ENCODE data around the gene MZB1. TPM values are rescaled to one million over a fixed set of nuclear protein-coding genes. Genes with fewer than 3 reads are reported as not detected.
"Not testable (repeated sequence)": the region's sequence is repeated elsewhere in the genome, so short reads cannot be mapped to it uniquely, and the experiment has no call there.

MZB1 gene
- polyA plus RNA-seq, 2 of the 4 experiments (the other 2 are of a cell fraction): 0.09 TPM; not detected in 1

- TF ChIP-seq NPAS2 (CRISPR knock-in tag; IDR thresholded peaks at IDR 0.05; ENCODE audit: borderline replicate concordance): no peak
- TF ChIP-seq, protein P1, sequence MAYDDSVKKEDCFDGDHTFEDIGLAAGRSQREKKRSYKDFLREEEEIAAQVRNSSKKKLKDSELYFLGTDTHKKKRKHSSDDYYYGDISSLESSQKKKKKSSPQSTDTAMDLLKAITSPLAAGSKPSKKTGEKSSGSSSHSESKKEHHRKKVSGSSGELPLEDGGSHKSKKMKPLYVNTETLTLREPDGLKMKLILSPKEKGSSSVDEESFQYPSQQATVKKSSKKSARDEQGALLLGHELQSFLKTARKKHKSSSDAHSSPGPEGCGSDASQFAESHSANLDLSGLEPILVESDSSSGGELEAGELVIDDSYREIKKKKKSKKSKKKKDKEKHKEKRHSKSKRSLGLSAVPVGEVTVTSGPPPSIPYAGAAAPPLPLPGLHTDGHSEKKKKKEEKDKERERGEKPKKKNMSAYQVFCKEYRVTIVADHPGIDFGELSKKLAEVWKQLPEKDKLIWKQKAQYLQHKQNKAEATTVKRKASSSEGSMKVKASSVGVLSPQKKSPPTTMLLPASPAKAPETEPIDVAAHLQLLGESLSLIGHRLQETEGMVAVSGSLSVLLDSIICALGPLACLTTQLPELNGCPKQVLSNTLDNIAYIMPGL (CRISPR knock-in tag; IDR thresholded peaks at IDR 0.05; ENCODE audit: borderline replicate concordance): no peak
- no peak for TF ChIP-seq NFE2L2 (conservative IDR thresholded peaks at IDR 0.05; ENCODE audit: low read length)
- TF ChIP-seq ZSCAN20 (CRISPR knock-in tag; IDR thresholded peaks at IDR 0.05): no peak
- TF ChIP-seq SMC3 (IDR thresholded peaks at IDR 0.05): no peak
Observed at GRCh38 chr5:139360384-139360783, 29.3 kb downstream of the MZB1 start (continued).

- TF ChIP-seq, protein P2, sequence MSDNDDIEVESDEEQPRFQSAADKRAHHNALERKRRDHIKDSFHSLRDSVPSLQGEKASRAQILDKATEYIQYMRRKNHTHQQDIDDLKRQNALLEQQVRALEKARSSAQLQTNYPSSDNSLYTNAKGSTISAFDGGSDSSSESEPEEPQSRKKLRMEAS (IDR thresholded peaks at IDR 0.05): no peak
- TF ChIP-seq RFX5 (IDR thresholded peaks at IDR 0.05): no peak
- no peak for TF ChIP-seq JUN (IDR thresholded peaks at IDR 0.05)
- TF ChIP-seq FOSL2 (IDR thresholded peaks at IDR 0.05): no peak
- TF ChIP-seq FOSL2 (CRISPR knock-in tag; IDR thresholded peaks at IDR 0.05): no peak
- TF ChIP-seq, protein P3, sequence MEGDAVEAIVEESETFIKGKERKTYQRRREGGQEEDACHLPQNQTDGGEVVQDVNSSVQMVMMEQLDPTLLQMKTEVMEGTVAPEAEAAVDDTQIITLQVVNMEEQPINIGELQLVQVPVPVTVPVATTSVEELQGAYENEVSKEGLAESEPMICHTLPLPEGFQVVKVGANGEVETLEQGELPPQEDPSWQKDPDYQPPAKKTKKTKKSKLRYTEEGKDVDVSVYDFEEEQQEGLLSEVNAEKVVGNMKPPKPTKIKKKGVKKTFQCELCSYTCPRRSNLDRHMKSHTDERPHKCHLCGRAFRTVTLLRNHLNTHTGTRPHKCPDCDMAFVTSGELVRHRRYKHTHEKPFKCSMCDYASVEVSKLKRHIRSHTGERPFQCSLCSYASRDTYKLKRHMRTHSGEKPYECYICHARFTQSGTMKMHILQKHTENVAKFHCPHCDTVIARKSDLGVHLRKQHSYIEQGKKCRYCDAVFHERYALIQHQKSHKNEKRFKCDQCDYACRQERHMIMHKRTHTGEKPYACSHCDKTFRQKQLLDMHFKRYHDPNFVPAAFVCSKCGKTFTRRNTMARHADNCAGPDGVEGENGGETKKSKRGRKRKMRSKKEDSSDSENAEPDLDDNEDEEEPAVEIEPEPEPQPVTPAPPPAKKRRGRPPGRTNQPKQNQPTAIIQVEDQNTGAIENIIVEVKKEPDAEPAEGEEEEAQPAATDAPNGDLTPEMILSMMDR (IDR thresholded peaks at IDR 0.05): no peak
- no peak for TF ChIP-seq TFCP2L1 (CRISPR knock-in tag; IDR thresholded peaks at IDR 0.05)
- TF ChIP-seq, protein P4, sequence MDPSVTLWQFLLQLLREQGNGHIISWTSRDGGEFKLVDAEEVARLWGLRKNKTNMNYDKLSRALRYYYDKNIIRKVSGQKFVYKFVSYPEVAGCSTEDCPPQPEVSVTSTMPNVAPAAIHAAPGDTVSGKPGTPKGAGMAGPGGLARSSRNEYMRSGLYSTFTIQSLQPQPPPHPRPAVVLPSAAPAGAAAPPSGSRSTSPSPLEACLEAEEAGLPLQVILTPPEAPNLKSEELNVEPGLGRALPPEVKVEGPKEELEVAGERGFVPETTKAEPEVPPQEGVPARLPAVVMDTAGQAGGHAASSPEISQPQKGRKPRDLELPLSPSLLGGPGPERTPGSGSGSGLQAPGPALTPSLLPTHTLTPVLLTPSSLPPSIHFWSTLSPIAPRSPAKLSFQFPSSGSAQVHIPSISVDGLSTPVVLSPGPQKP (IDR thresholded peaks at IDR 0.05; ENCODE audit: low read depth, low read length): no peak
- TF ChIP-seq POLR2A (IDR thresholded peaks at IDR 0.05; ENCODE audit: low read length): no peak
- no peak for TF ChIP-seq HOXB5 (CRISPR knock-in tag; IDR thresholded peaks at IDR 0.05)
- TF ChIP-seq, protein P5, sequence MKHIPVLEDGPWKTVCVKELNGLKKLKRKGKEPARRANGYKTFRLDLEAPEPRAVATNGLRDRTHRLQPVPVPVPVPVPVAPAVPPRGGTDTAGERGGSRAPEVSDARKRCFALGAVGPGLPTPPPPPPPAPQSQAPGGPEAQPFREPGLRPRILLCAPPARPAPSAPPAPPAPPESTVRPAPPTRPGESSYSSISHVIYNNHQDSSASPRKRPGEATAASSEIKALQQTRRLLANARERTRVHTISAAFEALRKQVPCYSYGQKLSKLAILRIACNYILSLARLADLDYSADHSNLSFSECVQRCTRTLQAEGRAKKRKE (CRISPR knock-in tag; IDR thresholded peaks at IDR 0.05; ENCODE audit: low read depth): no peak
- no peak for TF ChIP-seq PHF8 (IDR thresholded peaks at IDR 0.05; ENCODE audit: borderline replicate concordance, low read depth)
- TF ChIP-seq ZFP36 (IDR thresholded peaks at IDR 0.05; ENCODE audit: borderline replicate concordance, partially characterized antibody): no peak
- no peak for TF ChIP-seq RAD21 (conservative IDR thresholded peaks at IDR 0.05 in 1 of 2, IDR thresholded peaks at IDR 0.05 in 1 of 2)
- no peak for TF ChIP-seq GATA3 (IDR thresholded peaks at IDR 0.05; ENCODE audit: borderline replicate concordance)
- TF ChIP-seq TP53 (CRISPR knock-in tag; IDR thresholded peaks at IDR 0.05): no peak
- no peak for TF ChIP-seq ZSCAN20 (CRISPR knock-in tag; IDR thresholded peaks at IDR 0.05)
- TF ChIP-seq EHMT2 (IDR thresholded peaks at IDR 0.05; ENCODE audit: low read depth): no peak
- TF ChIP-seq, protein P6, sequence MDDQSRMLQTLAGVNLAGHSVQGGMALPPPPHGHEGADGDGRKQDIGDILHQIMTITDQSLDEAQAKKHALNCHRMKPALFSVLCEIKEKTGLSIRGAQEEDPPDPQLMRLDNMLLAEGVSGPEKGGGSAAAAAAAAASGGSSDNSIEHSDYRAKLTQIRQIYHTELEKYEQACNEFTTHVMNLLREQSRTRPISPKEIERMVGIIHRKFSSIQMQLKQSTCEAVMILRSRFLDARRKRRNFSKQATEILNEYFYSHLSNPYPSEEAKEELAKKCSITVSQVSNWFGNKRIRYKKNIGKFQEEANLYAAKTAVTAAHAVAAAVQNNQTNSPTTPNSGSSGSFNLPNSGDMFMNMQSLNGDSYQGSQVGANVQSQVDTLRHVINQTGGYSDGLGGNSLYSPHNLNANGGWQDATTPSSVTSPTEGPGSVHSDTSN (IDR thresholded peaks at IDR 0.05): no peak
- TF ChIP-seq NFE2L2 (conservative IDR thresholded peaks at IDR 0.05; ENCODE audit: low read length): no peak
- no peak for TF ChIP-seq KDM1A (IDR thresholded peaks at IDR 0.05; ENCODE audit: low read depth)
Observed at GRCh38 chr5:139358064-139358463, 31.6 kb downstream of the MZB1 start.

GRCh38 chr5:139355900-139356299 is 33.8 kb downstream of the MZB1 start:
- CTCF ChIA-PET: interaction anchor here (1.2 to 2.2 kb wide), 2 partner anchors 14 to 56 kb away, joined by 3 to 8 read pairs; partner anchors contain the start of gene PAIP2
- FAIRE-seq; H3K4me1 ChIP-seq; H3K4me3 ChIP-seq; H3K9me3 ChIP-seq; POLR2A ChIA-PET; ATAC-seq; DNase-seq (ENCODE audit: low read depth in 1 of 2, low spot score in 1 of 2); H3K27ac ChIP-seq; H3K4me2 ChIP-seq: not testable (repeated sequence)
- 97% methylated on average over 8 of the region's 8 CpGs for WGBS (ENCODE audit: missing lambda C conversion rate)

More at GRCh38 chr5:139358064-139358463, 31.6 kb downstream of the MZB1 start:
- POLR2A ChIA-PET: no interaction called here
- Histone ChIP-seq H3K27ac (no peak overlapping the region), H3K4me3 (no peak overlapping the region), H3K9me3 (no peaks in the 10 kb centered on the region), H3K4me2 (no peak overlapping the region), H3K4me1 (peaks cover 3% of the 10 kb centered on the region; the same call in 1 of the 3 replicates)
- no peak for DNase-seq (ENCODE audit: low read depth in 1 of 2, low spot score in 1 of 2)
- CTCF ChIA-PET: interaction anchor here (2.0 to 2.4 kb wide), 2 partner anchors 12 to 17 kb away, joined by 6 to 13 read pairs; partner anchors contain the start of gene PAIP2
- FAIRE-seq: no peak
- no peak for ATAC-seq
